ENCODE measurements around the gene CST11. TPM values are rescaled to one million over a fixed set of nuclear protein-coding genes. Genes with fewer than 3 reads are reported as not detected.

The CST11 gene
- total RNA-seq, 1 donor from 2014 or later: not detected

DNA sequence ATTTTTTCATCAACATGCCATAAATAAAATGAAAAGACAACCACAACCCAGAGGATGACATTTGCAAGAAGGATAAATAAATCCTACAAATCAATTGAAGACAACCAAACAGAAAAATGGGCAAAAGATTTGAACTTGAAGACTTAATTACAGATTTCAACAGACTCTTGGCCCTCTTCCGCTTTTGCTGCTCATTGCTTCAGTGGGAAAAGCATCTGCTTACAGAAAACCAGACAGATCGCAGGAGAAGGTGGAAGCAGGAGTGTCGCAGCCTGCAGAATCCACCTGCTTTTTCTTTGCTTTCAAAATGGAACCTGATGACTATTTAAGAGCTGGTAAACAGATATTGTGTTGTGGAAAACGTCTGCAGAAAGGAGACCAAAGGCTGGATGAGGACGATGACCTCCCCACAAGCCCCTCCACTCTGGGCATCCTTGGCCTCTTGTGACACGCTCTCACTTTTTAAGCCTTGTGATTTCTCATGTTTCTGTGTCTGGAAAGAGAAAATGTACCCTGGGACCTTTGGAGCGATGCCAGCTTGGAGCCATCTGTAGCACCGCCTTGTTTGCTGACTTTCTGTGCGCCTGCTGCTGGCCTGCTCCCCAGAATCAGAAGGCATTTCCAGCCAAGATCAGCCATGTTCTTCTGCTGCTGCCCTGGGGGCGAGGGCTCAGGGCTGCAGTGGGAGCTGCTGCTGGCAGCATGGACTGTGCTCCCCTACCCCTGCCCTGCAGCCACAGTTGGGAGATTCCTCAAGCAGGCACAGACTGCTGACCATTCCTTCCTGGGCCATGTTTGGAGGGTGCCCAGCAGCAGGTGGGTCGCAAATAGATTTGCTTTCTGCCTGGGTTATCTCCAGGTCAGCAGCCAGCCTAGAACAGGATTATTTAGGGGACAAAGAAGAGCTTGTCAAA lies 16.8 kb downstream of the CST11 start:
- H3K27me3 ChIP-seq (ENCODE audit: low read depth): no peaks in the 10 kb centered on the region
- intact Hi-C loops (cut with micrococcal nuclease): no loop called here
- H3K4me3 ChIP-seq: no peak overlapping the region
- peak; percentile 29 for DNase-seq
- peaks cover 10% of the 10 kb centered on the region for H3K4me1 ChIP-seq
- H3K9me3 ChIP-seq (replicated peaks): no peaks in the 10 kb centered on the region
- no peaks in the 10 kb centered on the region for H3K36me3 ChIP-seq
- H3K27ac ChIP-seq (replicated peaks): no peak overlapping the region
- TF ChIP-seq, protein P1, sequence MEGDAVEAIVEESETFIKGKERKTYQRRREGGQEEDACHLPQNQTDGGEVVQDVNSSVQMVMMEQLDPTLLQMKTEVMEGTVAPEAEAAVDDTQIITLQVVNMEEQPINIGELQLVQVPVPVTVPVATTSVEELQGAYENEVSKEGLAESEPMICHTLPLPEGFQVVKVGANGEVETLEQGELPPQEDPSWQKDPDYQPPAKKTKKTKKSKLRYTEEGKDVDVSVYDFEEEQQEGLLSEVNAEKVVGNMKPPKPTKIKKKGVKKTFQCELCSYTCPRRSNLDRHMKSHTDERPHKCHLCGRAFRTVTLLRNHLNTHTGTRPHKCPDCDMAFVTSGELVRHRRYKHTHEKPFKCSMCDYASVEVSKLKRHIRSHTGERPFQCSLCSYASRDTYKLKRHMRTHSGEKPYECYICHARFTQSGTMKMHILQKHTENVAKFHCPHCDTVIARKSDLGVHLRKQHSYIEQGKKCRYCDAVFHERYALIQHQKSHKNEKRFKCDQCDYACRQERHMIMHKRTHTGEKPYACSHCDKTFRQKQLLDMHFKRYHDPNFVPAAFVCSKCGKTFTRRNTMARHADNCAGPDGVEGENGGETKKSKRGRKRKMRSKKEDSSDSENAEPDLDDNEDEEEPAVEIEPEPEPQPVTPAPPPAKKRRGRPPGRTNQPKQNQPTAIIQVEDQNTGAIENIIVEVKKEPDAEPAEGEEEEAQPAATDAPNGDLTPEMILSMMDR (IDR thresholded peaks at IDR 0.05; ENCODE audit: borderline replicate concordance): no peak

DNA sequence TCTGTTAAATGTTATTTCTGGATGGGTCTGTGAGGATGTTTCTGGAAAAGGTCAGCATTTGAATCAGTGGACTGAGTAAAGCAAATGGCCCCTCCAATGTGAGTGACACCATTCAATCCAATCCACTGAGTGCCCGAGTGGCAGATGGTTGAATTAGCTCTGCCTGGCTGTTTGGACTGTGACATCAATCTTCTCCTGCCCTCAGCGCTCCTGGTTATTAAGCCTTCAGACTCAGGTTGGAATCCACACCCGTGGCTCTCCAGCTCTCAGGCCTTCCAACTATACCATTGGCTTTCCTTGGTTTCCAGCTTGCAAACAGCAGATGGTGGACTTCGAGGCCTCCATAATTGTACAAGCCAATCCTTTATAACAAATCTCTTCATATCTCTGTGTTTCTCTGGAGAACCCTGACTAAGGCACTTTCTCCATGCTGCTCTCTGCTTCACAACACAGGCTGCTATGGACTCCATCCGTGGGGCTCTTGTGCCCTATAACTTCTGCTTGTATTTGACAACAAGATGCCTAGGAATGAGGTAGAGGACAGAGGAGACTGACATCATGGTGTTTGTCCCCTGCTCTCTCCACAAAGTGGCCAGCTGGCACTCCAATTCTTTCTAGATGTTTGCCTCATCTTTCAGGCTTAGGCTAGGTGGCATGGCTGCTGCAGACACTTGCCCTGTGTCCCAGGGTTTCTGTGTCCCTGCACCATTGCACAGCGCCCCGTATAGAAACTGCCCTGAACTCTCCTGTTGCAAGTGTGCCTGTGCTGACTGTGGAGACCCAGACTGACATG lies 18.0 kb downstream of the CST11 start:
- H3K4me1 ChIP-seq: peaks cover 10% of the 10 kb centered on the region
- intact Hi-C loops (cut with micrococcal nuclease): no loop called here
- TF ChIP-seq, protein P1 (IDR thresholded peaks at IDR 0.05; ENCODE audit: borderline replicate concordance): no peak
- no peaks in the 10 kb centered on the region for H3K36me3 ChIP-seq
- H3K27me3 ChIP-seq (ENCODE audit: low read depth): no peaks in the 10 kb centered on the region
- no peak for DNase-seq
- H3K27ac ChIP-seq (replicated peaks): no peak overlapping the region
- no peaks in the 10 kb centered on the region for H3K9me3 ChIP-seq (replicated peaks)
- H3K4me3 ChIP-seq: no peak overlapping the region

DNA sequence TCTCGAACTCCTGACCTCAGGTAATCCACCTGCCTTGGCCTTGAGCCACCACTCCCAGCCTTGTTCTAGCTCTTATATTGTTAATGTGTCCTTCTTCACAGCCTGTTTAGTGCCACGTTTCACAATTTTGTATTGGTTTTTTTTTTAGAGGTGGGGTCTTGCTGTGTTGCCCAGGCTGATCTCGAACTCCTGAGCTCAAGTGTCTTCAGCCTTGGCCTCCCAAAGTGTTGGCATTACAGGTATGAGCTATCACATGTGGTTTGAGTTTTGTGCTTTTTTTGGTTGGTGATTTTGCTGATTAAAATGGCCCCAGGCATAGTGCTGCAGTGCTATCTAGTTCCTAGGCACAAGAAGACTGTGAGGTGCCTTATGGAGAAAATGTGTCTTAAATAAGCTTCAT lies 19.0 kb downstream of the CST11 start:
- Histone ChIP-seq H3K9me3 (replicated peaks) (no peaks in the 10 kb centered on the region), H3K36me3 (no peaks in the 10 kb centered on the region), H3K4me1 (peaks cover 10% of the 10 kb centered on the region), H3K27ac (replicated peaks) (no peak overlapping the region), H3K4me3 (no peak overlapping the region), H3K27me3 (ENCODE audit: low read depth) (no peaks in the 10 kb centered on the region)
- DNase-seq: no peak
- TF ChIP-seq, protein P1 (IDR thresholded peaks at IDR 0.05; ENCODE audit: borderline replicate concordance): no peak
- intact Hi-C loops (cut with micrococcal nuclease): no loop called here

DNA sequence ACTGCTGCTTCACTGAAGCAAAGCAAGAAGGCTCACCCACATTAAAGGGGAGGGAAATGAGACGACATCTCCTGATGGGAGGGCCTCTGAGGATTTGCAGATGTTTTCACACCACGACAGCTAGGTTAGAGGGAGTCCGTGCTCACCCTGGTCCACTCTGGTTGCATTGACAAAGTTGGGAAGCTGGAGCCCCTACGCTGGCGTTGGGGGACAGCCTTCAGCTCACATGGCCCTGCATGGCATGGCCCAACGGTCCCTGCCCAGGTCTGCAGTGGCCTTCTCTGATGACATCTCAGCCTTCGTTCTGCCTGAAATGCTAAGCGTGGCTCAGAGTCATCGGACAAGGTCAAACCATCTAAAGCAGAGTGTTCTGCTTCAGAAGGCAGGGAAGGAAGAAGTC lies 27.5 kb downstream of the CST11 start:
- Histone ChIP-seq H3K27me3 (ENCODE audit: low read depth) (peaks cover 10% of the 10 kb centered on the region), H3K4me3 (no peak overlapping the region), H3K9me3 (replicated peaks) (no peaks in the 10 kb centered on the region), H3K27ac (replicated peaks) (no peak overlapping the region), H3K4me1 (peaks cover 20% of the 10 kb centered on the region), H3K36me3 (no peaks in the 10 kb centered on the region)
- DNase-seq: no peak
- intact Hi-C loops (cut with micrococcal nuclease): no loop called here
- TF ChIP-seq, protein P1 (IDR thresholded peaks at IDR 0.05; ENCODE audit: borderline replicate concordance): no peak

DNA sequence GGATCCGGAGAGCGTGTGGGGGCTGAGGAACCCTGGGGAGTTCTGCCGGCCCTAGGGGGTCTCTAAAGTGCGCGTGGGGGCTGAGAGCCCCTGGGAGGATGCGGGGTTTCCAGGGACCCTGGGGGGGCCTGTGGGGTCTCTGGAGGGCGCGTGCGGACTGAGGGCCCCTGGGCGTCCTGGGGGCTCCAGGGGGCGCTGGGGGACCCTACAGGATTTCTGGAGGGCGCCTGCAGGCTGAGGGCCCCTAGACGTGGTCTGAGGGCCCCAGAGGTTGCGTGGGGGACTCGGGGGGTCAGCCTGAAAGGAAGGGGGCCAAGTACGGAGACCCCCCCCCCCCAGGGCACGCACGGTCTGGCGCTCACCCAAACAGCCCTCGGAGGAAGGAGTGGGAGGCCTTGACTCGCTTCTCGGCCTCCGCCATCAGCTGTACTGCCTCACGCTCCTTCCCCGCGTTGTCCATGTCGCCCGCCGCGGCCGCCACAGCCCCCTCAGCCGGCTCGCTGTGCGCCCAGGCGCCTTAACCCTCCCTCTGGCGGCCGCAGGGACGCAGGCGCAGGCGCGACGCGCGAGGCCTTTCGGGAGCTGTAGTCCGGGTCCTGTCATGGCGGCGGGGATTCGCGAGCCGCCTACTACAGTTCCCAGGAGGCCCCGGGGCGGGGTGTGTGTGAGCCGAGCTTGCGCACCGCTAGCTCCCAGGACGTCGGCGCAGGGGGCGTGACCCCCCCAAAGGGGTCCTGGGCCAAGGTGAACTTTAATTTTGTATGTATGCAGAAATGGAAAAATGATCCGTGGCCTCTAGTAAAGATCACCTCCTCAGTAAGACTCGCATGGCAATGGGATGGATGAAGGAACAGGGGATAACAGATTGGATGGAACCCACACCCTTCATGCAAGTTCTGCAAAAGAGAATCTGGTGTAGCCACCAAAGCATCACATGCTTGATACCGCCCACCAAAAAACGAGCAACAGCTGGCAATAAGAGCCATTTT lies 31.4 kb downstream of the CST11 start, which contains the start of gene NAPB:
Gene NAPB, minus strand, starts transcription at position 546 of the 989 bp plus-strand sequence. Its CDS starts 86 bp downstream, at position 460.
- H3K36me3 ChIP-seq: no peaks in the 10 kb centered on the region
- TF ChIP-seq, protein P1 (IDR thresholded peaks at IDR 0.05; ENCODE audit: borderline replicate concordance): peak; percentile 83
- H3K4me1 ChIP-seq: peaks cover 58% of the 10 kb centered on the region
- intact Hi-C loops (cut with micrococcal nuclease): no loop called here
- peak within 1 kb of the TSS; percentile 96 for H3K4me3 ChIP-seq
- H3K27me3 ChIP-seq (ENCODE audit: low read depth): peaks cover 10% of the 10 kb centered on the region
- peak; percentile 97 for DNase-seq
- H3K27ac ChIP-seq (replicated peaks): peak within 1 kb of the TSS; percentile 90
- H3K9me3 ChIP-seq (replicated peaks): no peaks in the 10 kb centered on the region
